Kidney (tissue), 14 donors: ENCODE data around the gene ARAP2. TPM values are rescaled to one million over a fixed set of nuclear protein-coding genes. Genes with fewer than 3 reads are reported as not detected.

ENCODE experiments used
- DNase-seq, 5 donors: peaks; one replicate each; pipeline ENCODE4 v3.0.0-alpha.2; 2013 to 2020
- FAIRE-seq: peaks from 2 replicates; lab custom pipeline; 2012; peaks lifted over from hg19 to GRCh38; lab: Jason Lieb, UNC
- H3K27ac ChIP-seq, 2 donors: one replicate each; pipeline ENCODE4 v1.7.0; 2013; ENCODE audit warnings: low read depth in 2 of 2, low read length in 2 of 2, inconsistent platforms in 1 of 2
- H3K27me3 ChIP-seq: one replicate; pipeline ENCODE4 v1.7.1; 2013; ENCODE audit warnings: low read length, inconsistent platforms; ENCODE audit not compliant: control insufficient read depth, insufficient read depth
- H3K36me3 ChIP-seq, 3 donors: one replicate each; pipeline versions ENCODE4 v1.7.0 to v1.7.1; 2013; ENCODE audit warnings: low read length in 3 of 3, control low read depth in 1 of 3, inconsistent platforms in 1 of 3; ENCODE audit not compliant: insufficient read depth in 3 of 3, control insufficient read depth in 2 of 3
- H3K4me1 ChIP-seq, 3 donors: one replicate each; pipeline versions ENCODE4 v1.7.0 to v1.7.1; 2013; ENCODE audit warnings: low read length in 3 of 3, inconsistent platforms in 1 of 3, low read depth in 1 of 3; ENCODE audit not compliant: control insufficient read depth in 2 of 3, insufficient read depth in 2 of 3
- H3K4me3 ChIP-seq, 3 donors: one replicate each; pipeline versions ENCODE4 v1.7.0 to v1.8.1; 2013; ENCODE audit warnings: low read length in 3 of 3, control low read depth in 1 of 3, inconsistent platforms in 1 of 3
- H3K9ac ChIP-seq, 3 donors: one replicate each; pipeline versions ENCODE4 v1.7.0 to v1.7.1; 2013; ENCODE audit warnings: low read length in 3 of 3, control low read depth in 1 of 3, inconsistent platforms in 1 of 3
- H3K9me3 ChIP-seq, 3 donors: one replicate each; pipeline versions ENCODE4 v1.7.0 to v1.7.1; 2013; ENCODE audit warnings: low read length in 3 of 3, control low read depth in 1 of 3, inconsistent platforms in 1 of 3; ENCODE audit not compliant: control insufficient read depth in 2 of 3, insufficient read depth in 1 of 3
- intact Hi-C: fragments of 100-400 bp; cut with DNase I; formaldehyde crosslinking; loops from one replicate; pipeline ENCODE4 v1.11.1; 2022
- polyA plus RNA-seq: library from polyadenylated mRNA; stranded (reverse); fragments of 350-450 nt; fragmentation: Illumina TruSeq; extraction: RNeasy Lipid Tissue Mini Kit (QIAGEN cat#74804); gene quantifications from one replicate; pipeline ENCODE4 v1.2.3, GENCODE V29; 2014; ENCODE audit warnings: low read depth, low replicate concordance; ENCODE audit not compliant: insufficient read depth
- total RNA-seq: library from RNA; stranded (reverse); fragmentation: NEBNext Ultra II Directional; extraction: Animal tissue kit (Norgen Biotek cat#: 25700); gene quantifications from one replicate; pipeline ENCODE4 v1.2.1, GENCODE V29; 2021
- TF ChIP-seq, protein P1 (sequence below): IDR thresholded peaks from 3 replicates; pipeline ENCODE4 v1.5.1; 2012; ENCODE audit warnings: mild to moderate bottlenecking, moderate library complexity, borderline replicate concordance; ENCODE audit not compliant: insufficient read depth; ENCODE audit errors: extremely low read depth
- donor health status: control.
- donor health status: control.
- donor health status: control.
- donor health status: control.
- donor health status: control.
- donor health status: DM: yes; HTN: yes; CAD: no.
- donor health status: Normal renal cell carcinoma (clear cell type).

ARAP2 gene
- total and polyA plus RNA-seq, 2 donors from 2014 or later = 3.1 to 33.5 TPM

DNA sequence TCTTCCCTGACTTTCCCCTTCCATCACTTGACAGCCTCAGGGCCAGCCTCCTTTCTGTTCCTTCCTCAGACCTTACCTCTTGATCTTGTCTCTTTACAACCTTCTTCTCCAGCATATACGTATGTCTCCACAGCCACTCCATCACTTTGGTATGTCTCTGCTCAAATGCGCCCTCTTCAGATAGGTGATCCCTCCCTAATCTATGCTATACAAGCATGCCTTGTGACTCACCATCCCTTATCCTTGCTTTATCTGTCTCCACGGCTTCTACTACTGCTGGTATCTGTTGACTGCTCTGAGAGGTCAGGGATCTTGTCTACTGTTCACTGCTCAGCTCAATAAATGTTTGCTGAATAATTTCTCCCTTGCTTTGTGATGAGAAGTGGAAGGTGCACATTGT is 9.0 kb downstream of the ARAP2 start:
- Histone ChIP-seq H3K27ac (no peak overlapping the region), H3K27me3 (no peaks in the 10 kb centered on the region), H3K4me1 (peaks cover 0 to 1% (median 0%) of the 10 kb centered on the region in 3 donors), H3K9ac (no peak overlapping the region), H3K36me3 (no peaks in the 10 kb centered on the region), H3K9me3 (no peaks in the 10 kb centered on the region), H3K4me3 (no peak overlapping the region)
- FAIRE-seq (no peak), DNase-seq (no peak)
- TF ChIP-seq, protein P1, sequence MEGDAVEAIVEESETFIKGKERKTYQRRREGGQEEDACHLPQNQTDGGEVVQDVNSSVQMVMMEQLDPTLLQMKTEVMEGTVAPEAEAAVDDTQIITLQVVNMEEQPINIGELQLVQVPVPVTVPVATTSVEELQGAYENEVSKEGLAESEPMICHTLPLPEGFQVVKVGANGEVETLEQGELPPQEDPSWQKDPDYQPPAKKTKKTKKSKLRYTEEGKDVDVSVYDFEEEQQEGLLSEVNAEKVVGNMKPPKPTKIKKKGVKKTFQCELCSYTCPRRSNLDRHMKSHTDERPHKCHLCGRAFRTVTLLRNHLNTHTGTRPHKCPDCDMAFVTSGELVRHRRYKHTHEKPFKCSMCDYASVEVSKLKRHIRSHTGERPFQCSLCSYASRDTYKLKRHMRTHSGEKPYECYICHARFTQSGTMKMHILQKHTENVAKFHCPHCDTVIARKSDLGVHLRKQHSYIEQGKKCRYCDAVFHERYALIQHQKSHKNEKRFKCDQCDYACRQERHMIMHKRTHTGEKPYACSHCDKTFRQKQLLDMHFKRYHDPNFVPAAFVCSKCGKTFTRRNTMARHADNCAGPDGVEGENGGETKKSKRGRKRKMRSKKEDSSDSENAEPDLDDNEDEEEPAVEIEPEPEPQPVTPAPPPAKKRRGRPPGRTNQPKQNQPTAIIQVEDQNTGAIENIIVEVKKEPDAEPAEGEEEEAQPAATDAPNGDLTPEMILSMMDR = no peak
- intact Hi-C loops = no loop called here

DNA sequence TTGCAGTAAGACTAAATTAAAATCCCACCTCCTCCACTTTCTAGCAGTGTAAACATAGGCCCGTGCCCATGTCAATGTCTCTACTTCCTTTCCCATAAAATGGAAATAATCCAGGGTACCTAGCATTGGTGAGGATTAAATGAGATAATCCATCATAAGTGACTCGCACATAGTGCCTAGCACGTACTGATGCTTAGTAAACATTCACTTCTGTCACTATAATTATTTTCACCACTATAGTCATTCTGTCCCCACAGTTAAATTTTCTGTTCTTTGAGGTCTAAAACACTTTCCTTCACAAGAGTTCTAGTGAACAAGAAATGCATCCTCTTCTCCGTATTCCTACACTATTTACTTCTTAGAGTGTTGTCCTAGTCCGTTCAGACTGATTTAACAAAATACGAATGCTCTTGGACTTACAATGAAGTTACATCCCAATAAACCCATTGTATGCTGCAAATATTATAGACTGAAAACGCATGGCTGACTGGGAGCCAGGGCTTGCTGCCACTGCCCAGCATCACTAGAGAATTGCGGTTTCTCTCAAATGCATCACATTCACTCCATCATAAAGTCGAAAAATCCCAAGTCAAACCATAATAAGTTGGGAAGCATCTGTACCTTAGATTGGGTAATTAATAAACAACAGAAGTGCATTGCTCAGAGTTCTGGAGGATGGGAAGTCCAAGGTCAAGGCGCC is 10.6 kb downstream of the ARAP2 start:
- Histone ChIP-seq H3K36me3 (no peaks in the 10 kb centered on the region), H3K27me3 (no peaks in the 10 kb centered on the region), H3K4me1 (no peaks in the 10 kb centered on the region), H3K9me3 (no peaks in the 10 kb centered on the region), H3K9ac (no peak overlapping the region), H3K4me3 (no peak overlapping the region), H3K27ac (no peak overlapping the region)
- DNase-seq = no peak
- intact Hi-C loops = no loop called here
- TF ChIP-seq, protein P1 = no peak
- FAIRE-seq = no peak

DNA sequence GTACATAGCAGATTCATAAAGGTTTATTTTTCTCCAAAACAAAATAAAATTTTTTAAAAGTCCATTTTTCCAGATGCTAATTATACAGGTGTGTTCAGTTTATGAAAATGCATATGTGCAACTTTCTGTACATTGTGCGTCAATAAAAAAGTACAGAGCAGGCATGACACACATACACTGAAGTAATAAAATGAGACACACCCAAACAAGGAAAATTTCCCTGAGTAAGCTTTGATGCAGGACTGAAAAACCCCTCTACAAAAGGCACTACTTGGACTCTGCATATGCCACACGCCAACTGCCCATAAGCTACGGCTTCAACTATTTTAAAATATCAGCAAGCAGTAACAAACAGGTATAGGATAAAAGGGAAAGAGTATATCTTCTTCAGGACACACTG is 13.8 kb downstream of the ARAP2 start:
- no peaks in the 10 kb centered on the region for H3K36me3 ChIP-seq
- FAIRE-seq (no peak), DNase-seq (no peak)
- H3K9ac ChIP-seq = no peak overlapping the region
- no peaks in the 10 kb centered on the region for H3K27me3 ChIP-seq
- intact Hi-C loops = no loop called here
- H3K9me3 ChIP-seq = no peaks in the 10 kb centered on the region
- TF ChIP-seq, protein P1 = no peak
- H3K27ac ChIP-seq = no peak overlapping the region
- no peaks in the 10 kb centered on the region for H3K4me1 ChIP-seq
- no peak overlapping the region for H3K4me3 ChIP-seq
